ENCODE results near the gene SNTG2. TPM values are rescaled to one million over a fixed set of nuclear protein-coding genes. Genes with fewer than 3 reads are reported as not detected.

SNTG2 gene
- total RNA-seq, 1 donor: 0.09 TPM

DNA sequence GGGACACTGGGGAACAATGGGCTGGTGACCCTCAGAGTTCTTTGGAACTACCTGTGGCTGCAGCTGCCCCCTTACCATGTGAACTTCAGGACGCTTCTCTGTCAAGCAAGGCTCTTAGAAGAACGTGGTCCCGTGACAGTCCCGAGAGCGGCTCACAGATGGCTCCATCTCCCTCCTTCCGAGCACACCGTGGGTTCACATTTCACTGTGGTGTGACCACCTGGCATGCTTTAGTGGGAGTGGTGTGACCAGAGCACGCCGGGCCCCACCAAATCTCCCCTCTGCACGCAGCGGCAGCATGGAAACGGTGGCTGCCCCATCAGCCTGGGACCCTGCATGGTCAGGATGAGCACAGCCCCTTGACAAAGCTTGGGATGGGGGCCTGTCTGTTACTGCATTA is 452.9 kb downstream of the SNTG2 start:
- DNase-seq (ENCODE audit: low read depth): no peak
- no peak overlapping the region for H3K4me3 ChIP-seq (ENCODE audit: low read depth, low read length)
- TF ChIP-seq, protein P1, sequence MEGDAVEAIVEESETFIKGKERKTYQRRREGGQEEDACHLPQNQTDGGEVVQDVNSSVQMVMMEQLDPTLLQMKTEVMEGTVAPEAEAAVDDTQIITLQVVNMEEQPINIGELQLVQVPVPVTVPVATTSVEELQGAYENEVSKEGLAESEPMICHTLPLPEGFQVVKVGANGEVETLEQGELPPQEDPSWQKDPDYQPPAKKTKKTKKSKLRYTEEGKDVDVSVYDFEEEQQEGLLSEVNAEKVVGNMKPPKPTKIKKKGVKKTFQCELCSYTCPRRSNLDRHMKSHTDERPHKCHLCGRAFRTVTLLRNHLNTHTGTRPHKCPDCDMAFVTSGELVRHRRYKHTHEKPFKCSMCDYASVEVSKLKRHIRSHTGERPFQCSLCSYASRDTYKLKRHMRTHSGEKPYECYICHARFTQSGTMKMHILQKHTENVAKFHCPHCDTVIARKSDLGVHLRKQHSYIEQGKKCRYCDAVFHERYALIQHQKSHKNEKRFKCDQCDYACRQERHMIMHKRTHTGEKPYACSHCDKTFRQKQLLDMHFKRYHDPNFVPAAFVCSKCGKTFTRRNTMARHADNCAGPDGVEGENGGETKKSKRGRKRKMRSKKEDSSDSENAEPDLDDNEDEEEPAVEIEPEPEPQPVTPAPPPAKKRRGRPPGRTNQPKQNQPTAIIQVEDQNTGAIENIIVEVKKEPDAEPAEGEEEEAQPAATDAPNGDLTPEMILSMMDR (IDR thresholded peaks at IDR 0.05; ENCODE audit: insufficient read depth, low read length): no peak

DNA sequence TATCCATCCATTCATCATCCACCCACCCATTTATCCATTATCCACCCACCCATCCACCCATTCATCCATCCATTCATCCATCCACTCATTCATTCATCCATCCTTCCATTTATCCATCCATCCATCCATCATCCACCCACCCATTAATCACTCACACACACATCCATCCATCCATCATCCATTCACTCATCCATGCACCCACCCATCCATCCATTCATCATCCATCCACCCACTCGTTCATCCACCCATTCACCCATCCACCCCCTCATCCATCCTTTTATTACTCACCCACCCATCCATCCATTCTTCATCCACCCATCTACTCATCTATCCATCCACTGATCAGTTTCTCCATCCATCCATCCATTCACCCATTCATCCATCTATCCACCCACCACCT is 454.5 kb downstream of the SNTG2 start:
- no peak for DNase-seq (ENCODE audit: low read depth)
- no peak overlapping the region for H3K4me3 ChIP-seq (ENCODE audit: low read depth, low read length)
- TF ChIP-seq, protein P1 (IDR thresholded peaks at IDR 0.05; ENCODE audit: insufficient read depth, low read length): no peak

DNA sequence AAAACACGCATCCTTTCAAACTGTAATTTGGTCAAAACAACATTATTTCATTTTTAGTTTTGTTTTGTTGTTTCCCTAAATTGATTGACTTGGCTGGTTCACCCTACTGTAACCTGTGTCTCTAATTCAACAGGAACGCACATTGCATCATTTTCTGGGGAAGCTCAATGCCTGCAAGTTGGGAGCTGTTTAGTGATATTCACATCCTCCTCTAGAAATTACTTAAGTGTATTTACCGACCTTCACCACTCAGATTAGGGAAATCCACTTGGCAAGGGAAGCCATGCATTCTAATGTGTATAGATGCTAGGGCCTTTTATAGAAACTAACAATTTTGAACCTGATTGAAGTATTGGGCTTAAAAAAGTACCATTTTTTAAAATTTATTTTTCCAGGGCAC is 455.3 kb downstream of the SNTG2 start:
- TF ChIP-seq, protein P1 (IDR thresholded peaks at IDR 0.05; ENCODE audit: insufficient read depth, low read length): no peak
- DNase-seq (ENCODE audit: low read depth): no peak
- H3K4me3 ChIP-seq (ENCODE audit: low read depth, low read length): no peak overlapping the region

DNA sequence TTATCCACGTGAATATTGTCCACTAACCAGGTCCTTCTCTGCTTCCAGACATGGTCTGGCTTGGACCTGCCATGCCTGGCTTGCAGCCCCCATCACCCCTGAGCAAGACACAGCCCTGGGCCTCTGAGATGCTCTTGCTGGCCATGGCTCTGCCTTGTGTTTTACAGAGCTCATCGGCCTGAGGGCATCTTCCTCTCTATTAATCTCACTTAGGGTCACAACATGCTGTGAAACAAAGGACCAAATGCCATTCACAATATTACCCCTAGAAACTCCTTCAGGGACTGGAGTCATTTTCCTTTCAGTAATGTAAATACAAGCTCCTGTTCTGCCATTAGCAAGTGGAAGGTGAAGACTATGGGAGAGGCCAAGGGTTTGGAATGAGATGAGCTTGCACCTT is 455.8 kb downstream of the SNTG2 start:
- DNase-seq (ENCODE audit: low read depth): no peak
- TF ChIP-seq, protein P1 (IDR thresholded peaks at IDR 0.05; ENCODE audit: insufficient read depth, low read length): no peak
- H3K4me3 ChIP-seq (ENCODE audit: low read depth, low read length): no peak overlapping the region

DNA sequence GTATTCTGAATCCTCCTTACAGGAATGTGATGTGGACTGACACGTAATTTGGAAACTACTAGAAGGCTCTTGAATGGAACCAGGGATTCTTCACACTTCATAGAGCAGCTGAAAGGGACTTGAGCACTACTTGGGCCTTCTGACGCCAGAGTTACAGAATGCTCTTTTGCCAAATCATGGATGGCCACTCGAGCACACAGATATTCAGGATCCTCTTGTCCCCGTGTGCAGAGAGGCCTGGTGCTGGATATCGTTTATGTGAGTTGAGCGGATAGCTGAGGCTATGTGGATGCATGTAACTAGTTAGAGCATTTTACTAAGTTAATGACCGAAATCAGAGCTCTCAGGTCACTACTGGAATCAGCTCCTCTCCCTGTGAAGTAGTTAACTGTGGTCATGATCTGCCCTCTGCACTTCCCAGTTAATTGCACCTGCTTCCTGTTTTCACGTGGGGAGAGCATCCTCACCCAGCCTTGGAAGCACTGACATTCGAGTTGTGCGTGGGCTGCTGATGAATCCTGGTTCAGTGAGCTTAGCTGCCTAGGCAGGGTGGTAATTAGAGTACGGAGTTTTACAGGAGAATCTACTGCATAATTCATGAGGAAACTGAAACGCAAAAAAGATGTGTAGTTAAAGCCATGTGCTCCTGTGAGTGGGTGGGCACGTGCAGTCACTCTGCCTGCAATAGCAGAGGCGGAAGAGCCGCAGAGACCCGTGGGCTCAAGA is 457.5 kb downstream of the SNTG2 start:
- no peak for DNase-seq (ENCODE audit: low read depth)
- H3K4me3 ChIP-seq (ENCODE audit: low read depth, low read length): no peak overlapping the region
- TF ChIP-seq, protein P1 (IDR thresholded peaks at IDR 0.05; ENCODE audit: insufficient read depth, low read length): no peak

DNA sequence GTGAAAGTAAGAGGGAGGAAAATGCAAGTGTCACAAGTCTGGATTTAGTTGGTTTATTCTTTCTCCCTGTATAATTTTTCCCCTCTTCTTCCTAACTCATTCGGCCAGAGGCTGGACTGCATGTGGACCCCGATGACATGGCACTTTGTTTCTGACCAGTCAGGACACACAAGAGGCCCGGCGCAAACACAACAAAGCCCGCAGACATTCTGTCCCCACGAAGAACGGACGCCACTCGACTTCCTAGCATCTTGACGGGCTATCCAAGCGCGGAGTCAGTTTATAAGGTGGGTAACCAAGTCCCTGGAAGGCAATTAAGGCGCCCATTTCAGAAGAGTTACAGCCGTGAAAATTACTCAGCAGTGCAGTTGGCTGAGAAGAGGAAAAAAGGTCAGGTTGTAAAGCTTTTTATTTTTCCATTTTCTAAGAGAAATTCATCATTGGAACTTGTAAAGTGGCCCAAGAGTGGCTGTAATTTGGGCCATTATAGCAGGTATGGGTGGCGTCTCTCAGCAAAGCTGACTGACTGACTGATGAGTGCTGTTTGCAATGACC is 462.6 kb downstream of the SNTG2 start, which contains the start of gene TPO:
Gene TPO, plus strand, starts transcription at position 308 of the 555 bp plus-strand sequence. CDS start 946 bp downstream, outside the sequence.
- TF ChIP-seq, protein P1 (IDR thresholded peaks at IDR 0.05; ENCODE audit: insufficient read depth, low read length): no peak
- DNase-seq (ENCODE audit: low read depth): no peak
- no peak within 1 kb of the TSS for H3K4me3 ChIP-seq (ENCODE audit: low read depth, low read length)
